ENCODE data around the gene ST8SIA5.

ST8SIA5 gene

DNA sequence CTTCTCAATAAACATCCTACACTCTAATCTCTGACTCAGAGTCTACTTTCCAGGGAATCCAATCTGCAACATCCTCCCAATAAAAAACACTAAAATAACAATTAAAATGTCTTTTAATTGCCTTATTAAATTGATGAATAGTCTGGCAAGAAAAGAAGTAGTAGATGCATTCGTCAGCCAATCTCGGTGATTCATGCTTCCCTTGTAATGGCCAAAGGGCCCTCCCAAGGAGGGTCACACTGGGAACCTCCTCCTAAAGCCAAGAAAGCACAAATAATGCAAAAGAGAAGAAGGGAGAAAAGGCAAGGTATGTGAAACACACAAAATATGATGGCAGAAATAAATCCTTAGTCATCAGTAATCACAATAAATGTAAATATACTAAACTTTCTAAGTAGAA is 16.8 kb downstream of the ST8SIA5 start:
- no peak for DNase-seq (ENCODE audit: low read depth in 2 of 2)

DNA sequence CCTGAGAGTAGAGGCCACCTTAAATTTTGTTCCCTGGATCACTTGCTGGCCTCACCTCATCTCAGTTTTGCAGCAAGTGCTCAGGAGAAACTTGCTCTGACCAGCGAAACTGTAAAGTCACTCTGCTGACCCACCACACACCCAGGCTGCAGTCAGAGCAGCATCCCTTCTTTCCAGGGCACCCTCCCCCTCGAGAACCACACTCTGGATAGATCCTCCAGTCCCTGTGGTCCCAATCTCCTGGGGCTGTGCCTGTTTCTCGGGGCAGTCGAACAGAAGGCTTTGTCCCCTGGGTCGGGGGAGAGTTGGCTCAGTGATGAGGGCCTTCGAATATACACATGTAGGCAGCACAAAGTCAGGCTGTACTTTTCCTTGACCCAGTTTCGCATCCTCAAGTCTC is 18.4 kb downstream of the ST8SIA5 start:
- DNase-seq (ENCODE audit: low read depth in 2 of 2): no peak

GRCh38 chr18:46736736-46737135 is 20.1 kb downstream of the ST8SIA5 start:
- no peak for DNase-seq (ENCODE audit: low read depth in 2 of 2)

DNA sequence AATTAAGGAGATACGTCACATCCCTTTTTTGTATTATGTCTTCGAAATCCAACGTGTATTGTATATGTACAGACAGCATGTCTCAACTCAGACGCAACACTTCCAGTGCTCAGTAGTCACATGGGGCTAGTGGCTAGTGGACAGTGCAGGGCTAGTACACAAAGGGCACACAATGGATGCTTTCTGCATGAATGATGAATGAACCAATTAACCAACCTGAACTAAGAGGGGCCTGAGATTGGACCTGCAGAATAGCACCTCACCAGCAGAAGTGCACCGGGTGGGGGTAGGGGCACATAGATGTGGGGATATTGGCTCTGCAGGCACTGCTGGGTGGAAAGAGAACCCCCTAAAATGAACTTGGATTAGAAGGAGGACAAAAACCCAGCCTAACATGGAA is 20.7 kb downstream of the ST8SIA5 start:
- no peak for DNase-seq (ENCODE audit: low read depth in 2 of 2)

GRCh38 chr18:46734981-46735380 is 21.9 kb downstream of the ST8SIA5 start:
- DNase-seq (ENCODE audit: low read depth in 2 of 2): no peak

- no peak for DNase-seq (ENCODE audit: low read depth in 2 of 2)
These were observed 23.0 kb downstream of the ST8SIA5 start for GRCh38 chr18:46733872-46734271.

GRCh38 chr18:46732801-46733200 is 24.1 kb downstream of the ST8SIA5 start:
- no peak for DNase-seq (ENCODE audit: low read depth in 2 of 2)

DNA sequence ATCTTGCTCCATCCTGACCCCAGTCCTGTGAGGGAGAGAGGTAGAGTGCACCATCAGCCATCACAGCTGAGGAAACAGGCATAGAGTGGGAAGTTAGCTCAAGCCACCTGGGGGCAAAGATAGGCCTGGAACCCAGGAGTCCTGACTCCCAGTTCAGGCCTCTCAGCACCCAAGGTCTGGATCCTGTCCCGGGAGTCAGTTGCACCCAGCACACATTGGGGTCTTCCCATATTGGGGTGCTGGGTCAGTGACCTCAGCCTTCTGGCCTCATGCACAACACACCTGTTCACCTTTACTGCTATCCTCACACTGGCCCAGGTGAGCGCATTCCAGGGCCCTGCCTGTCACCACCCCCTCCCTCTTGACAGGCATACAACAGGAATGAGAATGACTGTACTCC is 24.7 kb downstream of the ST8SIA5 start:
- DNase-seq (ENCODE audit: low read depth in 2 of 2): no peak

GRCh38 chr18:46731316-46731715 is 25.5 kb downstream of the ST8SIA5 start:
- no peak for DNase-seq (ENCODE audit: low read depth in 2 of 2)

DNA sequence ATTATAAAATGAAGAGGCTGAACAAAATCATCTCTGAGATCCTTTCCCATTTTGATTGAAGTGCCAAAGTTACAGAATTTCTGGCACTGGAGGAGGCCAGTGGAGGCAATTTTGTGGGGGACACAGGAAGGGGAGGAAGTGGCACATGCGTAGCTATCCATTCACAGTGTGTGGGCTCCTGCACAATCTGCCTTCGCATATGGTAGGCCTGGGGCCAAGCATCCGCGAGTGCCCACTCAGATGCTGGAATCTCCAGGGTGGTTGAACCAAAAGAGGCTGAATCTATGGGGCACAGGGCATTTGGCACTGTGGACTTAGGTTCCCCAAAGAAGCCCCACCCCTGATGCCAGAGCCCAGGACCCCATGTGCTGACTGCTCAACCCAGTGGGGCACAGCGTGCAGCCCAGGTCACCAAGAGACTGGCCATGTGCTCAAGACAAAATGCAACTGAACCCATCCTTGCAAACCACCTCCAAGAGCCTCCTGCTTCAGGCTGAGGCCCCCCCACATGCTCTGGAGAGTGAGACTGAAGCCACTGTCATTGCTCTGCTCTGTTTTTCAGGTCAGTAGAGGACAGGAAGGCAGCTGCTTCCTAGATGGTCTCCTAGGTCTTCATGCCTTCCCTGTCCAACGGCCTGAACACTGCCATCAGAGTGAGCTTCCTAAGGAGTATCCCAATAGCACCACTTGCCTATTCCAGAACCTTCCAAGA is 28.5 kb downstream of the ST8SIA5 start:
- no peak for DNase-seq (ENCODE audit: low read depth in 2 of 2)

DNA sequence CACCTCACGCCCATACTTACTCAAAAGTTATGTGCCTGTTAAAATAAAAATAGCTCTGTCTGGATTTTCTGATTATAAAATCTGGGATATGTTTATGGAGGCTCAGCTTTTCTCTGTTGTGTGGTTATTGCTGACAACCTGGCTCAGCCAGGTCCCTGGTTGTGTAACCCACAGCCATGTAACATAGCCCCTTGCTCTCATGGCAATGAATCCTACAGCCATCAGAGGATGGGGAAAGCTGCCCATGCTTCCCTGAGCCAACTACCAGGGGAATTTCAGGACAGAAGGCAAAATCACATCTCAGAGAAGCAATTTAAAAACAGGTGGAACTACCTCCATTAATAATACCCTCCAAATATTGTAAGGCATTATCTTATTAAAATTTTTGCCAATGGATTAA is 29.7 kb downstream of the ST8SIA5 start:
- no peak for DNase-seq (ENCODE audit: low read depth in 2 of 2)

GRCh38 chr18:46725310-46725709 is 31.5 kb downstream of the ST8SIA5 start:
- no peak for DNase-seq (ENCODE audit: low read depth in 2 of 2)

DNA sequence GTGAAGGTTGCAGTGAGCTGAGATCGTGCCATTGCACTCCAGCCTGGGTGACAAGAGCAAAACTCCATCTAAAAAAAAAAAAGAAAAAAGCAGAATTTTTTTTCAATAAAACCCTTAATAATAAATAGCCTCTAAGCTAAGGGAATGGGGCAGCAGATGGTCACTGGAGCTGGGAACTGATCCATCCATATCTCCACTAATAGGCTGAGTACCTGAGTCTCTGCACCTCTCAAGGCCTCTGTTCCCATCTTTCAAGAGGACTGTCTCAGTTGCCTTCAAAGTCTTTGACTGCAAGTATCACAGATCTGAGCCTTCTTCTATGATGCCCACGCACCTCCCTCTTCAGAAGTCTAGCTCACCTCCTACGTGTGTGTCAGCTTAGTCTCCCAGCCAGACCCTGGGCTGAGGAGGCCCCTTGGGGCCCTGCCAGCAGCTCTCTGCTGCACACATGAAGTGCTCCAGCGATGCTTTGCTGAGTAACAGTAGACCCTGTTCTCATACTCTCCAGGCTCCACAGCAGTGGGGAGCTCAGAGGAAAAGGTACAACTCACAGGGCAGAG is 32.9 kb downstream of the ST8SIA5 start:
- no peak for DNase-seq (ENCODE audit: low read depth in 2 of 2)

GRCh38 chr18:46722051-46722450 is 34.8 kb downstream of the ST8SIA5 start:
- no peak for DNase-seq (ENCODE audit: low read depth in 2 of 2)

- DNase-seq (ENCODE audit: low read depth in 2 of 2): no peak
These were observed 35.5 kb downstream of the ST8SIA5 start for GRCh38 chr18:46721331-46721730.

GRCh38 chr18:46720521-46720920 is 36.3 kb downstream of the ST8SIA5 start:
- DNase-seq (ENCODE audit: low read depth in 2 of 2): no peak

GRCh38 chr18:46720092-46720491 is 36.8 kb downstream of the ST8SIA5 start:
- DNase-seq (ENCODE audit: low read depth in 2 of 2): no peak

DNA sequence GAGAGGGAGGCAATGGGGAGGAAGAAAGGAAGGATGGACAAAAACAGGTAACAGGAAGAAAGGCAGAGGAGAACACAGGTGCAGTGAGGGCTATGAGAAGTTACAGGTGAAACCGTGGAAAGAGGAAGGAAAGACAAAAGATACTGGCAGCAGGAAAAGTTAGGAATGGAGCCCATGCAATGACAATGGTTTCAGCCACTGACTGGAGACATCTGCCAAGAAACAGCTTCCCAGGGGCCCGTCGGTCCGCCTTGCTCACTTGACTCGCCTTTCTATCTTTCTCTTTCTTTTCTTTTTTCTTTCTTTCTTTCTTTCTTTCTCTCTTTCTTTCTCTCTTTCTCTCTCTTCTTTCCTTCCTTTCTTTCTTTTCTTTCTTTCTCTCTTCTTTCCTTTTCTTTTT is 37.5 kb downstream of the ST8SIA5 start:
- no peak for DNase-seq (ENCODE audit: low read depth in 2 of 2)

- DNase-seq (ENCODE audit: low read depth in 2 of 2): no peak
These were observed 38.1 kb downstream of the ST8SIA5 start for GRCh38 chr18:46718501-46719341.

DNA sequence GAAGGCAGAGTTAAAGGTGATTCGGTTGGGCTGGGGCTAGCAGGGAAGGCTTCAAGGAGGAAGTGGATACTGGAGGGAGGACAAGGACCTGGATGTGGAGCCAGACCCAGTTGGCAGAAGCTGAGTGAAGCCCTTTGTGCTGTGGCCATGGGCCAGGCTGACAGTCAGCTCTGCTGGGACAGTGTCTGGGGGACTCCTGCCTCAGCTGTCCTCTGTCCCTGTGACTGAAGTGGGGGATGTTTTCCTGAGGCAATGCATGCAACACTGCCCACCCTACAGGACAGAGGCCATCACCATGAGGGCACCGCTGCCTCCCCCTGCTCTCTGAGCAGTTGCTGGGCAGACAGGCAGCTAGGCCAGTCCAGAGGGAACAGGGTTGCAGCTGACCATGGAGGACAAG is 40.0 kb downstream of the ST8SIA5 start:
- no peak for DNase-seq (ENCODE audit: low read depth in 2 of 2)

GRCh38 chr18:46716336-46716735 is 40.5 kb downstream of the ST8SIA5 start:
- no peak for DNase-seq (ENCODE audit: low read depth in 2 of 2)

DNA sequence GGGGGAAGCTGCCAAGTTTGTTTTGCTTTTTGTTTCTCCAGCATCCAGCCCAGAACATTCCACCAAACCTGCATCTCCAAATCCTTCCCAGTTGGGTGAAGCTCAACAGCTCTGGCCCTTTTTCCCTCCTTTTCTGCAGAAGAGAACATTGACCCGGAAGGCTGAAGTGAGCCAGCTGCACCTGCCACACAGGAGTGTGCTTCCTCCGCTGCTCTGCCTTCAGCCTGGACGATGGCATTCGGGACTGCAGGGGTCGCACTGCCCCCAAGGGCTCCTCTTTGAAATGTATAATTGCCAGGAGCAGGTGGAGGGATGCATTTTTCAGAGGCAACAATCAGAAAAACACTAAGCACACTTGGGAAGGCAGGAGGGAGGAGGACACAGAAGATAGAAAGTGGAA is 41.8 kb downstream of the ST8SIA5 start:
- DNase-seq (ENCODE audit: low read depth in 2 of 2): no peak

GRCh38 chr18:46712406-46712805 is 44.4 kb downstream of the ST8SIA5 start:
- DNase-seq (ENCODE audit: low read depth in 2 of 2): no peak

All from stimulated activated CD8-positive, alpha-beta memory T cell treated with anti-CD3 and anti-CD28 coated beads, Interleukin-7, amount 100 ng/mL, for 4 hours (primary cell).